SKM-1 treated with dmso at 0.1 percent for 144 hours (cell line): ENCODE data around the gene MRPL49.
A peak's percentile ranks its signal among the peaks of the same experiment; 100 is the strongest.
"Not testable (repeated sequence)": the region's sequence is repeated elsewhere in the genome, so short reads cannot be mapped to it uniquely, and the experiment has no call there.

Experiments used
- DNase-seq: peaks from one replicate; lab custom pipeline; 2025; ENCODE audit not compliant: unreplicated experiment; lab: John Stamatoyannopoulos, UW

MRPL49 gene

GRCh38 chr11:65117206-65118096, 4.7 kb upstream of the MRPL49 start, which contains the start of gene ZNHIT2:
TSS of gene ZNHIT2 (minus strand) at chr11:65117701. CDS start at chr11:65117653, 48 bp downstream.
- peak; percentile 97 for DNase-seq

- DNase-seq, result no peak
Measured at GRCh38 chr11:65118097-65118837, 3.9 kb upstream of the MRPL49 start.

GRCh38 chr11:65118891-65119669, 3.0 kb upstream of the MRPL49 start:
- not testable (repeated sequence) for DNase-seq

GRCh38 chr11:65119670-65119995, 2.5 kb upstream of the MRPL49 start:
- no peak for DNase-seq

- no peak for DNase-seq
Measured at GRCh38 chr11:65120831-65121230, 1.3 kb upstream of the MRPL49 start.

- no peak for DNase-seq
Measured at GRCh38 chr11:65121447-65121864, 665 bp upstream of the MRPL49 start.

- DNase-seq, result no peak
Measured at GRCh38 chr11:65124480-65125196, 2.5 kb downstream of the MRPL49 start.

- DNase-seq, result no peak
Measured at GRCh38 chr11:65125197-65126056, 3.3 kb downstream of the MRPL49 start.

GRCh38 chr11:65126624-65127274, 4.6 kb downstream of the MRPL49 start:
- no peak for DNase-seq

GRCh38 chr11:65127473-65128181, 5.5 kb downstream of the MRPL49 start:
- no peak for DNase-seq

- DNase-seq, result no peak
Measured at GRCh38 chr11:65128182-65129145, 6.3 kb downstream of the MRPL49 start.

GRCh38 chr11:65129649-65130441, 7.7 kb downstream of the MRPL49 start:
- DNase-seq, result no peak

- DNase-seq, result no peak
Measured at GRCh38 chr11:65130631-65131416, 8.7 kb downstream of the MRPL49 start.

GRCh38 chr11:65131417-65131776, 9.3 kb downstream of the MRPL49 start:
- DNase-seq, result no peak

- DNase-seq, result no peak
Measured at GRCh38 chr11:65131895-65132237, 9.7 kb downstream of the MRPL49 start.
